GM18861 (cell line): ENCODE data around the gene TSHB.
"Not testable (repeated sequence)": the region's sequence is repeated elsewhere in the genome, so short reads cannot be mapped to it uniquely, and the experiment has no call there.

Experiments used
- ATAC-seq: cut with Tn5 transposase; IDR thresholded peaks from one replicate; pipeline ENCODE4 v1.9.1; 2021; ENCODE audit not compliant: unreplicated experiment

The TSHB gene

GRCh38 chr1:115029526-115029925 is at the start of gene TSHB:
TSS of gene TSHB (plus strand) at chr1:115029826. CDS start at chr1:115033363, 3,537 bp downstream.
- ATAC-seq: no peak

- ATAC-seq: no peak
Measured at GRCh38 chr1:114982251-114982650, 47.4 kb upstream of the TSHB start.

- no peak for ATAC-seq
Measured at GRCh38 chr1:114986286-114986685, 43.3 kb upstream of the TSHB start.

GRCh38 chr1:114988095-114988494 is 41.5 kb upstream of the TSHB start:
- no peak for ATAC-seq

GRCh38 chr1:114997510-114998289 is 31.9 kb upstream of the TSHB start:
- ATAC-seq: no peak

- ATAC-seq: no peak
Measured at GRCh38 chr1:115006191-115006590, 23.4 kb upstream of the TSHB start.

DNA sequence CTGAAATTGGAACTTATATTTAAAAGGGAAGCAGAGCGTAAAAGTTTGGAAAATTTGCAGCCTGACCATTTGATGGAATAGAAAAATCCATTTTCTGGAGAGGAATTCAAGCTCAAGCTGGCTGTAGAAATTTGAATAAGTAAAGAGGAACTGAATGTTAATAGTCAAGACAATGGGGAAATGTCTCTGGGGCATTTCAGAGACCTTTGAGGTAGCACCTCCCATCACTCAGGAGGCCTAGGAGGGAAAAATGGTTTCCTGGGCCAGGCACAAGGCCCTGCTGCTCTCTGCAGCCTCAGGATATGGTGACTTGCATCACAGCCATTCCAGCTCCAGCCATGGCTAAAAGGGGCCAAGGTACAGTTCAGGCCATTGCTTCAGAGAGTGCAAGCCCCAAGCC is 17.6 kb upstream of the TSHB start:
- ATAC-seq: no peak

- ATAC-seq: no peak
Measured at GRCh38 chr1:115012434-115012833, 17.2 kb upstream of the TSHB start.

GRCh38 chr1:115013792-115014191 is 15.8 kb upstream of the TSHB start:
- ATAC-seq: no peak

GRCh38 chr1:115019549-115019948 is 10.1 kb upstream of the TSHB start:
- not testable (repeated sequence) for ATAC-seq

GRCh38 chr1:115021145-115021544 is 8.5 kb upstream of the TSHB start:
- no peak for ATAC-seq

- no peak for ATAC-seq
Measured at GRCh38 chr1:115023593-115023992, 6.0 kb upstream of the TSHB start.

- ATAC-seq: no peak
Measured at GRCh38 chr1:115031595-115031994, 2.0 kb downstream of the TSHB start.

- ATAC-seq: no peak
Measured at GRCh38 chr1:115035652-115036051, 6.0 kb downstream of the TSHB start.

DNA sequence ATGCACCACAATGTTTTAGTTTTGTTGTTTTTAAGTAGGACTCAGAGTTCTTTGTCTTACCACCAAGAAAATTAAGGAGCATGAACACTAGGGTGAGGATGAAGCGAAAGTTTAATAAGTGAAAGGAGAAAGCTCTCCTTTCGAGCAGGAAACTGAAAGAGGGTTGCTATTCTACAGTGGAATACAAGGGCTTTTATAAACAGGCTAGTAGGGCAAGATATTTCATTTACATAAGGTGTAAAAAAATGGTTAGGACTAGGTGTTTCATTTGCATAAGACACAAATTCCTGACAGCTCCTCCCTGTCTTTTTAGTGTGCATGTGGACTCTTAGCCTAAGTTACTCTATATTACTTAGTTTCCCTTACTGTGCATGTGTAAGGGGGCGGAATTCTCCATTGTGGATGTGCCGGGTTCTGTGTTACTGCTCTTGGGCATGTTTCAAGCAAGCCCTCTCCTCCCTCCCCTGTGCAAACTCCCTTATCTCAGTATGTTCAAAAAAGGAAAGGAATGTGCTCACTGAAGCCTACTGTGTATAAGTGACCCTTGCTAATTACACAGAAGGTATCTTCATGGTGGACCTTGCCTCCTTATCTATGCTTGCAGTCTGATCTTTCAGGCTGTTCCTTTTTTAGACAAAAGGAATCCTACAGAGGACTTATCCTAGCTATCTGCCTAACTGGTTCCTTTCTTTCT is 7.3 kb downstream of the TSHB start:
- no peak for ATAC-seq

GRCh38 chr1:115040501-115040900 is 10.9 kb downstream of the TSHB start:
- no peak for ATAC-seq

DNA sequence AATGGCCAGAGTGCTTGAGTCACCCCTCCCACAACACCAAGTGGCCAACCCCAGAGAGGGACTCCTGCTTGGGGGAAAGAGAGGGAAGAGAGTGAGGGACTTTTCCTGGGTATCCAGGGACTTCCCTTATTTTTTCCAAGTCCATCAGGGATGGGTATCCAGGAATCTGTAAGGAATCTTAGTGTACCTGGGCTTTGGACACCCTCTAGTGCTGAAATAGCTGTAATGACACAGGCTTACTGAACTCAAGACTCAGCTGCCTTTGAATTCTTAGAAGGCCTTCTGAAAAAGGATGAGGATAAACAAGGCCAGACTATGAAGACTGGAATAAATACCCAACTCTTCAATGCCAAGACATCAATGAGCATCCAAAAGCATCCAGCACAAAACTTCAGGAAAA is 12.0 kb downstream of the TSHB start:
- no peak for ATAC-seq

DNA sequence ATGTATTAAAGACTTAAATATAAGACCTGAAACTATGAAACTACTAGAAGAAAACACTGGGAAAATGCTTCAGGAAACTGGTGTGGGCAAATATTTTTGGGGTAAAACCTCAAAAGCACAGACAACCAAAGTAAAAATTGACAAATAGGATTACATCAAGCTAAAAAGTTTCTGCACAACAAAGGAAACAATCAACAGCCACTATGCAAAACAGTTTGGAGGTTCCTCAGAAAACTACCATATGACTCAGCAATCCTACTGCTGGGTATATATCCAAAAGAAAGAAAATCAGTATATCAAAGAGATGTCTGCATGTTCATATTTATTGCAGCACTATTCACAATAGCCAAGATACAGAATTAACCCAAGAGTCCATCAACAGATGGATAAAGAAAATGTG is 17.1 kb downstream of the TSHB start:
- no peak for ATAC-seq

DNA sequence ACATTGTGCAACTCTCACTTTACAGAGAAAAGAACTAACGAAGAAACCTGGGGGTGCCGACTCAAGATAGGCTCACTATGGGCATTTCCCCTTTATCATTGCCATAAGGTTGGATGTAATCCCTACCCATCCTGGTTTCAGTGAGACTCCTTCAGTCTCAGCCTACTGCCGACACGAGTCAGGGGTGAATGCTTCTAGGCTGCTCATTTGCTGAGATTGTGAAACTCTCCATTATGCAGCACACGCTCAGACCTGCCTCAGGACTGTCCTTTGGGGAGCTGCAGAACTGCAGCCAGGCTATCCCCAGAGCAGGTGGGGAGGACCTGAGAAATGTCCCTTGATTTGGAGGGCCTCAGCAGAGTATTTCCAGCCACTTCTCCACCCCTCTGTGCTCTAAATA is 22.2 kb downstream of the TSHB start:
- no peak for ATAC-seq

GRCh38 chr1:115052454-115053083 is 22.9 kb downstream of the TSHB start:
- peak; percentile 91 for ATAC-seq

DNA sequence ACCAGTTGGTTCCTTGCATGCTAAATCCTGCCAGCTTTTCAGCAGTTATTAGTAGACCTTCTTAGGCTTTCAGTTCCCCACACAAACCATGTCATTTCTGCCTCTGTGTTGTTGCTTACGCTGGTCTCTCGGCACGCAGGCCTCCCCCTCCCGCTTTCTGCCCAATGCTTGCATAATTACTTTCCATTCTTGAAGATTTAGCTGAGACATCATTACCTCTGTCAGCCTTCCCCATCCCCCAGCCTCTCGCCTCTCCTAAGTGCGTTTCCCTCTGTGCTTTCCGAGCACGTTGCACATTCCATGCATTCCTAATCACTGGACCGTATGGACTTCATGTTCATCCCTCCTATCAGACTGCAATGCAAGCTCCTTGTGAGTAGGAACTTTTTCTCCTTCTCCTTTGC is 26.8 kb downstream of the TSHB start:
- ATAC-seq: no peak

GRCh38 chr1:115057661-115058254 is 28.1 kb downstream of the TSHB start:
- no peak for ATAC-seq
